HCT116 (cell line): ENCODE data around the gene TRMU. TPM values are rescaled to one million over a fixed set of nuclear protein-coding genes. Genes with fewer than 3 reads are reported as not detected.
"Not testable (repeated sequence)": the region's sequence is repeated elsewhere in the genome, so short reads cannot be mapped to it uniquely, and the experiment has no call there.

Experiments used
- ATAC-seq: fragments of 200-7000 bp; cut with Tn5 transposase; 2 replicates; pipeline ENCODE4 v1.9.1; 2020; ENCODE audit warnings: mild to moderate bottlenecking, moderate library complexity
- BruUV-seq: library from RNA; stranded (reverse); fragments of 400-500 nt; replicated peaks from 2 replicates; lab custom pipeline; 2021; lab: Mats Ljungman, UMichigan
- CTCF ChIA-PET: fragments of 300-600 bp; sonication (Branson Sonifier 250); formaldehyde crosslinking; loops from one replicate; lab custom pipeline; 2021; ENCODE audit warnings: antibody characterized with exemption; lab: Charles Lee
- POLR2A ChIA-PET: fragments of 300-600, 350-600 bp; sonication (Branson Sonifier 250); formaldehyde crosslinking; loops from one replicate; lab custom pipeline; 2021; ENCODE audit warnings: antibody characterized with exemption; lab: Charles Lee
- RAD21 ChIA-PET, 2 experiments: fragments of 300-600 bp; sonication (Branson Sonifier 250); formaldehyde crosslinking; loops; one replicate each; lab custom pipeline; 2023; ENCODE audit warnings: low total read pairs in 2 of 2; ENCODE audit not compliant: uncharacterized antibody in 2 of 2, unreplicated experiment in 2 of 2, low non-redundant PET in 1 of 2; lab: Charles Lee
- DNase-seq: peaks from one replicate; pipeline ENCODE4 v3.0.0-alpha.2; 2010; ENCODE audit warnings: low read depth, low spot score
- H2AFZ ChIP-seq: fragments of 200-600 bp; shearing (Covaris generic), sonication (generic); 2 replicates; pipeline ENCODE4 v1.6.1; 2017; ENCODE audit warnings: low read depth, mixed run types, mixed read lengths, antibody characterized with exemption, low read length; ENCODE audit not compliant: poor library complexity, severe bottlenecking
- H3K27ac ChIP-seq: 2 replicates; pipeline ENCODE4 v1.5.1; 2012; ENCODE audit warnings: low read depth, low read length
- H3K27me3 ChIP-seq: fragments of 200-600 bp; sonication (generic); 2 replicates; pipeline ENCODE4 v1.6.1; 2016; ENCODE audit warnings: mixed run types, low read length, mixed read lengths; ENCODE audit not compliant: insufficient read depth
- H3K36me3 ChIP-seq, 2 experiments: fragments of 200-500 bp in 1 of 2; fragments of 200-600 bp in 1 of 2; sonication (Bioruptor generic) in 1 of 2; sonication (generic) in 1 of 2; 2 replicates each; pipeline versions ENCODE4 v1.5.1 to v1.6.1; 2014 to 2016; ENCODE audit warnings: low read length in 2 of 2, inconsistent platforms in 1 of 2, mixed read lengths in 1 of 2, mixed run types in 1 of 2; ENCODE audit not compliant: insufficient read depth in 2 of 2, control insufficient read depth in 1 of 2
- H3K4me1 ChIP-seq, 2 experiments: fragments of 200-600 bp in 1 of 2; sonication (generic) in 1 of 2; 2 replicates each; pipeline versions ENCODE4 v1.5.1 to v1.6.1; 2012 to 2017; ENCODE audit warnings: low read length in 2 of 2, inconsistent platforms in 1 of 2, mild to moderate bottlenecking in 1 of 2, mixed read lengths in 1 of 2, mixed run types in 1 of 2, moderate library complexity in 1 of 2; ENCODE audit not compliant: insufficient read depth in 2 of 2, control insufficient read depth in 1 of 2
- H3K4me2 ChIP-seq: fragments of 200-600 bp; sonication (generic); 2 replicates; pipeline ENCODE4 v1.6.1; 2017; ENCODE audit warnings: mixed run types, low read length, mixed read lengths
- H3K4me3 ChIP-seq, 2 experiments: fragments of 200-600 bp in 1 of 2; sonication (generic) in 1 of 2; replicated peaks in 1 of 2; 2 replicates each; pipeline ENCODE4 v1.5.1; 2011 to 2016; ENCODE audit warnings: low read length in 2 of 2, control low read depth in 1 of 2, low read depth in 1 of 2, mild to moderate bottlenecking in 1 of 2, mixed read lengths in 1 of 2, mixed run types in 1 of 2
- H3K79me2 ChIP-seq: fragments of 200-600 bp; sonication (generic); 2 replicates; pipeline ENCODE4 v1.6.1; 2017; ENCODE audit warnings: mild to moderate bottlenecking, mixed run types, low read length, moderate library complexity, mixed read lengths; ENCODE audit not compliant: insufficient read depth
- H3K9ac ChIP-seq: fragments of 200-600 bp; sonication (generic); 2 replicates; pipeline ENCODE4 v1.6.1; 2016; ENCODE audit warnings: low read length, mixed read lengths
- H3K9me2 ChIP-seq: fragments of 200-600 bp; sonication (generic), shearing (Covaris generic); 2 replicates; pipeline ENCODE4 v1.6.1; 2017; ENCODE audit warnings: mixed run types, mild to moderate bottlenecking, moderate library complexity; ENCODE audit not compliant: insufficient read depth
- H3K9me3 ChIP-seq, 2 experiments: fragments of 200-500 bp in 1 of 2; fragments of 200-600 bp in 1 of 2; sonication (Bioruptor generic) in 1 of 2; sonication (generic) in 1 of 2; 2 replicates each; pipeline ENCODE4 v1.6.1; 2014 to 2017; ENCODE audit warnings: low read length in 2 of 2, mixed read lengths in 2 of 2, inconsistent platforms in 1 of 2, low read depth in 1 of 2, mild to moderate bottlenecking in 1 of 2, mixed run types in 1 of 2, moderate library complexity in 1 of 2; ENCODE audit not compliant: control insufficient read depth in 1 of 2, insufficient read depth in 1 of 2
- H4K20me1 ChIP-seq: fragments of 200-600 bp; sonication (generic), shearing (Covaris generic); 2 replicates; pipeline ENCODE4 v1.6.1; 2017; ENCODE audit warnings: mixed run types, mild to moderate bottlenecking, moderate library complexity; ENCODE audit not compliant: insufficient read depth
- ATF3 ChIP-seq: IDR thresholded peaks from 2 replicates; pipeline ENCODE4 v1.6.1; 2012
- CBX3 ChIP-seq: IDR thresholded peaks from 2 replicates; pipeline ENCODE4 v1.6.1; 2012; ENCODE audit warnings: low read depth
- CEBPB ChIP-seq: IDR thresholded peaks from 2 replicates; pipeline ENCODE4 v1.6.1; 2012; ENCODE audit warnings: low read depth
- CTCF ChIP-seq, 3 experiments: fragments of 200-600 bp in 1 of 3; sonication (generic) in 1 of 3; IDR thresholded peaks in 2 of 3; conservative IDR thresholded peaks in 1 of 3; 2 replicates each; pipeline ENCODE4 v1.5.1; 2012 to 2017; ENCODE audit warnings: low read depth in 2 of 3, low read length in 2 of 3, antibody characterized with exemption in 1 of 3, borderline replicate concordance in 1 of 3, control low read depth in 1 of 3, mild to moderate bottlenecking in 1 of 3, mixed read lengths in 1 of 3, mixed run types in 1 of 3, moderate library complexity in 1 of 3; ENCODE audit not compliant: insufficient read depth in 1 of 3
- EGR1 ChIP-seq: IDR thresholded peaks from 2 replicates; pipeline ENCODE4 v1.6.1; 2012; ENCODE audit warnings: low read depth
- ELF1 ChIP-seq: IDR thresholded peaks from 2 replicates; pipeline ENCODE4 v1.6.1; 2012; ENCODE audit warnings: low read depth, borderline replicate concordance
- FOSL1 ChIP-seq: IDR thresholded peaks from 2 replicates; pipeline ENCODE4 v1.6.1; 2012; ENCODE audit warnings: low read depth
- JUND ChIP-seq: IDR thresholded peaks from 2 replicates; pipeline ENCODE4 v1.6.1; 2012
- MAX ChIP-seq: IDR thresholded peaks from 2 replicates; pipeline ENCODE4 v1.6.1; 2012
- POLR2A ChIP-seq: IDR thresholded peaks from 2 replicates; pipeline ENCODE4 v1.7.0; 2011; ENCODE audit warnings: borderline replicate concordance; ENCODE audit not compliant: insufficient read depth, insufficient read length; ENCODE audit errors: extremely low read depth
- RAD21 ChIP-seq: IDR thresholded peaks from 2 replicates; pipeline ENCODE4 v1.6.1; 2012; ENCODE audit warnings: low read depth, mild to moderate bottlenecking
- TCF7L2 ChIP-seq: IDR thresholded peaks from 2 replicates; pipeline ENCODE4 v1.7.0; 2011; ENCODE audit warnings: borderline replicate concordance, inconsistent platforms; ENCODE audit not compliant: insufficient read depth, insufficient read length; ENCODE audit errors: extremely low read depth
- ZBTB33 ChIP-seq: IDR thresholded peaks from 2 replicates; pipeline ENCODE4 v1.6.1; 2011; ENCODE audit warnings: mild to moderate bottlenecking, low read length, moderate library complexity; ENCODE audit not compliant: insufficient replicate concordance; ENCODE audit errors: extremely low read depth
- intact Hi-C: fragments of 100-400 bp; cut with micrococcal nuclease; formaldehyde crosslinking; loops from 2 replicates; pipeline ENCODE4 v1.10.0; 2022
- total RNA-seq: library from RNA; stranded (reverse); gene quantifications from one replicate; pipeline ENCODE4 v1.2.1, GENCODE V29; 2021; ENCODE audit not compliant: unreplicated experiment

Gene TRMU
- total RNA-seq, 1 experiment from 2014 or later: 65.4 TPM

GRCh38 chr22:46402505-46402904 lies 67.0 kb downstream of the TRMU start:
- H3K9me2 ChIP-seq: no peaks in the 10 kb centered on the region
- H3K36me3 ChIP-seq: no peaks in the 10 kb centered on the region; a peak in 1 of 4 replicates
- no peak overlapping the region for H3K4me3 ChIP-seq
- H3K9me3 ChIP-seq: no peaks in the 10 kb centered on the region
- BruUV-seq: no TSS peak
- no peak for TF ChIP-seq CEBPB
- TF ChIP-seq CBX3: no peak
- no peak for TF ChIP-seq CTCF (IDR thresholded peaks at IDR 0.05 in 2 of 3, conservative IDR thresholded peaks at IDR 0.05 in 1 of 3; ENCODE audit: borderline replicate concordance in 1 of 3, insufficient read depth in 1 of 3, low read depth in 2 of 3, low read length in 2 of 3)
- no peak for TF ChIP-seq RAD21
- TF ChIP-seq JUND: no peak
- TF ChIP-seq EGR1: no peak
- no peak for TF ChIP-seq TCF7L2
- no peak for TF ChIP-seq MAX
- no peak for TF ChIP-seq ZBTB33
- no peak for TF ChIP-seq FOSL1
- no peak for TF ChIP-seq POLR2A
- no peak for TF ChIP-seq ATF3
- TF ChIP-seq ELF1: no peak
- no peaks in the 10 kb centered on the region for H4K20me1 ChIP-seq
- ATAC-seq (no peak), DNase-seq (no peak)
- intact Hi-C loops: no loop called here
- no peak overlapping the region for H3K9ac ChIP-seq
- H2AFZ ChIP-seq: no peak overlapping the region
- H3K27ac ChIP-seq: no peak overlapping the region
- CTCF ChIA-PET: no interaction called here
- no peaks in the 10 kb centered on the region for H3K4me1 ChIP-seq
- no peaks in the 10 kb centered on the region for H3K27me3 ChIP-seq
- RAD21 ChIA-PET: no interaction called here
- no peak overlapping the region for H3K4me2 ChIP-seq
- POLR2A ChIA-PET: no interaction called here
- H3K79me2 ChIP-seq: no peaks in the 10 kb centered on the region

- H3K36me3 ChIP-seq, BruUV-seq, H3K4me2 ChIP-seq, H3K27ac ChIP-seq, H3K27me3 ChIP-seq, H4K20me1 ChIP-seq, H3K9me3 ChIP-seq, H3K9ac ChIP-seq, H3K79me2 ChIP-seq, H3K4me1 ChIP-seq, RAD21 ChIA-PET, DNase-seq, CTCF ChIA-PET, ATAC-seq, H2AFZ ChIP-seq, POLR2A ChIA-PET, H3K4me3 ChIP-seq, H3K9me2 ChIP-seq: not testable (repeated sequence)
- intact Hi-C loops: loop anchor here (2.0 kb wide), 1 partner anchor 23 kb away; no protein-coding TSS in a partner anchor
Observed at GRCh38 chr22:46403880-46404279, 68.4 kb downstream of the TRMU start.
